Caco-2 (cell line): ENCODE measurements around the gene NPHP4. TPM values are rescaled to one million over a fixed set of nuclear protein-coding genes. Genes with fewer than 3 reads are reported as not detected.

Source experiments
- BruUV-seq: library from RNA; stranded (reverse); fragments of 400-500 nt; replicated peaks from 2 replicates; lab custom pipeline; 2021; lab: Mats Ljungman, UMichigan
- CTCF ChIA-PET: fragments of 300-600 bp; sonication (Branson Sonifier 250); formaldehyde crosslinking; loops from one replicate; lab custom pipeline; 2022; ENCODE audit warnings: antibody characterized with exemption; lab: Charles Lee
- POLR2A ChIA-PET: fragments of 300-600 bp; sonication (Branson Sonifier 250); formaldehyde crosslinking; loops from one replicate; lab custom pipeline; 2022; ENCODE audit warnings: antibody characterized with exemption; lab: Charles Lee
- DNase-seq, 2 experiments: peaks; one replicate each; pipeline versions ENCODE4 v3.0.0 to v3.0.0-alpha.2; 2020 to 2022
- H3K27me3 ChIP-seq: replicated peaks from 2 replicates; pipeline ENCODE4 v1.6.0; 2011; ENCODE audit warnings: low read length; ENCODE audit not compliant: control insufficient read depth, insufficient read depth
- H3K36me3 ChIP-seq: 2 replicates; pipeline ENCODE4 v1.5.1; 2011; ENCODE audit warnings: low read length; ENCODE audit not compliant: control insufficient read depth, insufficient read depth
- H3K4me1 ChIP-seq: fragments of 250-450 bp; sonication (Bioruptor Pico); 2 replicates; pipeline ENCODE4 v1.5.1; 2020; ENCODE audit warnings: mild to moderate bottlenecking
- H3K4me3 ChIP-seq: 2 replicates; pipeline ENCODE4 v1.5.1; 2011; ENCODE audit warnings: low read depth, mild to moderate bottlenecking, control low read depth, low read length
- H3K9me3 ChIP-seq: fragments of 250-450 bp; sonication (Bioruptor Pico); 2 replicates; pipeline ENCODE4 v1.5.1; 2020; ENCODE audit warnings: mild to moderate bottlenecking, moderate library complexity
- H3K27ac Mint-ChIP-seq: one replicate; pipeline ENCODE4 v1.8.0; 2022; ENCODE audit warnings: mixed read lengths; ENCODE audit not compliant: unreplicated experiment
- H3K27me3 Mint-ChIP-seq: one replicate; pipeline ENCODE4 v1.8.0; 2022; ENCODE audit warnings: mixed read lengths; ENCODE audit not compliant: insufficient read depth, unreplicated experiment
- H3K36me3 Mint-ChIP-seq: one replicate; pipeline ENCODE4 v1.8.0; 2022; ENCODE audit warnings: mild to moderate bottlenecking, mixed read lengths; ENCODE audit not compliant: insufficient read depth, unreplicated experiment
- H3K4me1 Mint-ChIP-seq: one replicate; pipeline ENCODE4 v1.8.0; 2022; ENCODE audit warnings: low read depth, mixed read lengths; ENCODE audit not compliant: unreplicated experiment
- H3K4me3 Mint-ChIP-seq: one replicate; pipeline ENCODE4 v1.8.0; 2022; ENCODE audit warnings: mild to moderate bottlenecking, moderate library complexity, mixed read lengths; ENCODE audit not compliant: unreplicated experiment
- H3K9me3 Mint-ChIP-seq: one replicate; pipeline ENCODE4 v1.8.0; 2022; ENCODE audit warnings: mixed read lengths; ENCODE audit not compliant: unreplicated experiment
- intact Hi-C: fragments of 100-400 bp; cut with micrococcal nuclease; formaldehyde crosslinking; loops from one replicate; pipeline ENCODE4 v1.10.0; 2022; ENCODE audit not compliant: unreplicated experiment
- total RNA-seq: library from RNA; stranded (reverse); gene quantifications from 2 replicates; pipeline ENCODE4 v1.2.3, GENCODE V29; 2022
- TF ChIP-seq, protein P1 (sequence below), 2 experiments: fragments of 200-600 bp in 1 of 2; IDR thresholded peaks; 1 replicate in 1 of 2; 2 replicates in 1 of 2; pipeline versions ENCODE4 v1.5.1 to v1.8.0; 2011 to 2022; ENCODE audit warnings: antibody characterized with exemption in 1 of 2, control low read depth in 1 of 2, inconsistent platforms in 1 of 2, low read depth in 1 of 2, low read length in 1 of 2, mild to moderate bottlenecking in 1 of 2, moderate library complexity in 1 of 2; ENCODE audit not compliant: insufficient read depth in 1 of 2, severe bottlenecking in 1 of 2, unreplicated experiment in 1 of 2

NPHP4 gene
- total RNA-seq, 1 experiment from 2014 or later, result 12.3 TPM

DNA sequence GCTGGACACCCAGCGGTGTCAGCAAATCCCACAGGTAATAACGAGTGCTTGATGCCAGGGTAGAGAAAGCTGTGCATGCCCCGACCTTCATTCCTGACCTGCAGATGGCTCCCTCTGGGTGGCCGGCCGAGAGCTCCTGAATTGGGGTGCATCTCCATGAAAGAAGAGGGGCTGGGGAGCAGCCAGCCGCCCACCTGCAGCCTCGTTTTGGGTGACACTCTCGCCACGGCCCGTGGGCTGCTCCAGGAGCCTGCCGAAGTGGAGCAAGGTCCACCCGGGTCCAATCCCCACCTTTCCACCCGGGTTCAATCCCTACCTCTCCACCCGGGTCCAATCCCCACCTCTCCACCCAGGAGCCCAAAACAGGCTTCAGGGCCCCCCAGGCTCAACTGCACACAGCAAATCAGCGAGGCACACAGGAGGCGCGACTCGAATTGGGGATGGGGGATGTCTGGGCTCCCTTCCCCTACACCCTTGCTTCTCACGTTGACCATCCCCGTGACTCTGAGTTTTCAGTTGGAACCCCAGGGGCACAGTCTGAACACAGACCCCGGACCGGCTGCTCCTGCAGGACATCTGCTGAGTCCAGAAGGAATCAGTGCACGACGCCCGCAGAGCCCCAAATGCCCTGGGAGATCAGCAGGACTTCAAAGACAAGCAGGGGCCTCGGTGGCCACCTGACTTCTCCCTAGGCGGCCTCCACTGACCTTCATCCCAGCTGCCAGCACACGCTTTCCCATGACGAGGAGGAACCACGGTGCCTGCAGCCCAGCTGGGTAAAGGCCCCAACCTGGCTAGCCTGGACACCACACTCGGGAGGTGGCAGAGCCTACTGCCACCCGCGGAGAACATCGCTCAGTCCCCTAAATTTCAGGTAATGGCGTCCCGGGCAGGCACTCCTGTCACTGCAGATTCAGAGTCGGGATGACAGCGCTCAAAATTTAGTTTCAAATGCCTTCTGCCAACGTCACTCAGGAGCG, 159.0 kb downstream of the NPHP4 start:
- CTCF ChIA-PET, result interaction anchor here (0.7 kb wide), 1 partner anchor 71 kb away, joined by 3 read pairs; no protein-coding TSS in a partner anchor
- H3K4me1 ChIP-seq, result no peaks in the 10 kb centered on the region
- H3K27me3 ChIP-seq, result no peaks in the 10 kb centered on the region; the same call in 1 of the 2 replicates
- intact Hi-C loops, result no loop called here
- POLR2A ChIA-PET, result no interaction called here
- Mint-ChIP-seq H3K9me3 (peaks cover 12% of the 10 kb centered on the region), H3K27ac (no peak overlapping the region), H3K27me3 (peaks cover 13% of the 10 kb centered on the region), H3K36me3 (no peaks in the 10 kb centered on the region), H3K4me3 (no peak overlapping the region), H3K4me1 (no peaks in the 10 kb centered on the region)
- no peaks in the 10 kb centered on the region for H3K9me3 ChIP-seq
- H3K4me3 ChIP-seq, result no peak overlapping the region
- TF ChIP-seq, protein P1, sequence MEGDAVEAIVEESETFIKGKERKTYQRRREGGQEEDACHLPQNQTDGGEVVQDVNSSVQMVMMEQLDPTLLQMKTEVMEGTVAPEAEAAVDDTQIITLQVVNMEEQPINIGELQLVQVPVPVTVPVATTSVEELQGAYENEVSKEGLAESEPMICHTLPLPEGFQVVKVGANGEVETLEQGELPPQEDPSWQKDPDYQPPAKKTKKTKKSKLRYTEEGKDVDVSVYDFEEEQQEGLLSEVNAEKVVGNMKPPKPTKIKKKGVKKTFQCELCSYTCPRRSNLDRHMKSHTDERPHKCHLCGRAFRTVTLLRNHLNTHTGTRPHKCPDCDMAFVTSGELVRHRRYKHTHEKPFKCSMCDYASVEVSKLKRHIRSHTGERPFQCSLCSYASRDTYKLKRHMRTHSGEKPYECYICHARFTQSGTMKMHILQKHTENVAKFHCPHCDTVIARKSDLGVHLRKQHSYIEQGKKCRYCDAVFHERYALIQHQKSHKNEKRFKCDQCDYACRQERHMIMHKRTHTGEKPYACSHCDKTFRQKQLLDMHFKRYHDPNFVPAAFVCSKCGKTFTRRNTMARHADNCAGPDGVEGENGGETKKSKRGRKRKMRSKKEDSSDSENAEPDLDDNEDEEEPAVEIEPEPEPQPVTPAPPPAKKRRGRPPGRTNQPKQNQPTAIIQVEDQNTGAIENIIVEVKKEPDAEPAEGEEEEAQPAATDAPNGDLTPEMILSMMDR (IDR thresholded peaks at IDR 0.05; ENCODE audit: insufficient read depth in 1 of 2, low read depth in 1 of 2, low read length in 1 of 2, severe bottlenecking in 1 of 2, unreplicated experiment in 1 of 2), result no peak
- no peaks in the 10 kb centered on the region for H3K36me3 ChIP-seq
- DNase-seq, result no peak
- BruUV-seq, result no TSS peak

DNA sequence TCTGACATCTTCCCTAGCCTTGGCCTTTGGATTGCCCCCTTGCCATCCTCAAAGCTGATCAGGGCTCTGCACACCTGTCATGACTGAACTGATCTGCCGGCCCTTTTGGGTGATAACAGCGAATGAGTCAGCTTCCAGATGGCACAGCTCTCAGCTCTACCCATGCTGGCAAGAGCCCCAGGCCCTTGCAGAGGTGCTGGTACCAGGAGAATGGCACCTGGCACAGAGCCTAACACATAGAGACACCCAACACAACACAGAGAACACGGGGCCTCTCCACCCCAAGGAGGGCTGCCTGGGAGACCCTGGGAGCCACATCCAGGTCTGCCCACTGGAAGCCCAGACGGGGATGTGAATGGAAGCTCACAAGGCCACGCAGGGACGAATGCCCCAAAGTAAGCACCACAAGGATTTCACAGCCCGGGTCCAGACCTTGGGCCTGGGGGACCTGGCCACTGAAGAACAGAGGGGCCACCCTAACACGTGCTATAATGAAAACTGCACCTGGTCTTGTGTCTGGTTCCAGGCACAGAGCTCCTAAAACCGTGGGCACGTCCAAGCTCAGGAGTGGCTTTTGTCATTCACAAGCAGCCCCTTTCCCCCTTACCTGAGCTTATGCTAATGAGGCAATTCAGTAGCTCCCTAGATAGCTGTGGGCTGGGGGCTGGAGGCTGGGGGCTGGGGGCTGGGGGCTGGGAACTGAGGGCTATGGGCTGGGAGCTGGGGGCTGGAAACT, 160.5 kb downstream of the NPHP4 start:
- H3K27ac Mint-ChIP-seq, result no peak overlapping the region
- no TSS peak for BruUV-seq
- H3K9me3 ChIP-seq, result no peaks in the 10 kb centered on the region
- CTCF ChIA-PET, result no interaction called here
- H3K4me3 ChIP-seq, result no peak overlapping the region
- H3K9me3 Mint-ChIP-seq, result peaks cover 12% of the 10 kb centered on the region
- H3K4me3 Mint-ChIP-seq, result no peak overlapping the region
- H3K36me3 Mint-ChIP-seq, result no peaks in the 10 kb centered on the region
- POLR2A ChIA-PET, result no interaction called here
- no peaks in the 10 kb centered on the region; the same call in 1 of the 2 replicates for H3K27me3 ChIP-seq
- peaks cover 13% of the 10 kb centered on the region for H3K27me3 Mint-ChIP-seq
- no peaks in the 10 kb centered on the region for H3K4me1 Mint-ChIP-seq
- DNase-seq, result no peak
- H3K4me1 ChIP-seq, result no peaks in the 10 kb centered on the region
- TF ChIP-seq, protein P1 (IDR thresholded peaks at IDR 0.05; ENCODE audit: insufficient read depth in 1 of 2, low read depth in 1 of 2, low read length in 1 of 2, severe bottlenecking in 1 of 2, unreplicated experiment in 1 of 2), result no peak
- intact Hi-C loops, result no loop called here
- H3K36me3 ChIP-seq, result no peaks in the 10 kb centered on the region
